Spinal cord (tissue), 10 donors: Measurements from ENCODE around the gene PRPSAP1. TPM values are rescaled to one million over a fixed set of nuclear protein-coding genes. Genes with fewer than 3 reads are reported as not detected.
A peak's percentile ranks its signal among the peaks of the same experiment; 100 is the strongest.

Experiments used
- DNase-seq, 6 donors: peaks; one replicate each; pipeline versions ENCODE4 v3.0.0 to v3.0.0-alpha.2; 2013 to 2015; ENCODE audit warnings: low spot score in 6 of 6, low read depth in 4 of 6
- H3K27ac ChIP-seq: one replicate; pipeline ENCODE4 v1.5.1; 2013; ENCODE audit warnings: low read depth, low read length, control low read depth
- H3K27me3 ChIP-seq: one replicate; pipeline ENCODE4 v1.6.1; 2013; ENCODE audit warnings: low read length; ENCODE audit not compliant: control insufficient read depth, insufficient read depth
- H3K36me3 ChIP-seq: one replicate; pipeline ENCODE4 v1.6.1; 2013; ENCODE audit warnings: low read length; ENCODE audit not compliant: control insufficient read depth, insufficient read depth
- H3K4me1 ChIP-seq: one replicate; pipeline ENCODE4 v1.6.1; 2013; ENCODE audit warnings: low read length; ENCODE audit not compliant: control insufficient read depth, insufficient read depth
- H3K4me3 ChIP-seq: one replicate; pipeline ENCODE4 v1.5.1; 2013; ENCODE audit warnings: low read depth, low read length, control low read depth
- H3K9me3 ChIP-seq: one replicate; pipeline ENCODE4 v1.6.1; 2013; ENCODE audit warnings: low read length; ENCODE audit not compliant: control insufficient read depth, insufficient read depth
- WGBS: methylation state at CpG from one replicate; pipeline ENCODE4 v1.1.5; 2013; ENCODE audit warnings: missing lambda C conversion rate; ENCODE audit not compliant: insufficient coverage; 5-methylcytosine and 5-hydroxymethylcytosine counted together
- polyA plus RNA-seq, 2 donors: library from polyadenylated mRNA; unstranded; fragments of 120-200 nt; gene quantifications; one replicate each; pipeline ENCODE4 v1.2.1, GENCODE V29; 2013; ENCODE audit not compliant: insufficient read length in 2 of 2
- small RNA-seq: library from RNA; depleted of rRNA; stranded (forward); fragments of <200 nt; gene quantifications from one replicate; pipeline ENCODE3, GENCODE V24; 2014; ENCODE audit warnings: low replicate concordance
- total RNA-seq, 2 donors: library from RNA; depleted of rRNA in 1 of 2; stranded (reverse); fragments of 120-200 nt in 1 of 2; fragments of >200 nt in 1 of 2; gene quantifications; one replicate each; pipeline versions ENCODE4 v1.2.3 to v1.2.4, GENCODE V29; 2013 to 2014
- donor health status: healthy.

PRPSAP1 gene
- total and polyA plus RNA-seq, 4 donors = 71.7 to 105 (median 86.6) TPM

- H3K27ac ChIP-seq = no peak overlapping the region
Measured at GRCh38 chr17:76262732-76263344, 90.9 kb downstream of the PRPSAP1 start.

GRCh38 chr17:76261421-76262215 is 92.1 kb downstream of the PRPSAP1 start:
- Histone ChIP-seq H3K27ac (peak overlapping the region; percentile 64), H3K4me1 (peaks cover 33% of the 10 kb centered on the region), H3K27me3 (no peaks in the 10 kb centered on the region), H3K9me3 (no peaks in the 10 kb centered on the region), H3K4me3 (no peak overlapping the region), H3K36me3 (no peaks in the 10 kb centered on the region)
- WGBS = 83% methylated on average over 10 of the region's 23 CpGs
- peak in 2 of 6 donors; percentile 47 to 61 for DNase-seq

More at GRCh38 chr17:76262732-76263344, 90.9 kb downstream of the PRPSAP1 start:
- no peak for DNase-seq
- Histone ChIP-seq H3K36me3 (peaks cover 2% of the 10 kb centered on the region), H3K4me3 (no peak overlapping the region), H3K27me3 (no peaks in the 10 kb centered on the region), H3K9me3 (no peaks in the 10 kb centered on the region), H3K4me1 (peaks cover 45% of the 10 kb centered on the region)
- 63% methylated on average over 9 of the region's 9 CpGs for WGBS

GRCh38 chr17:76260669-76261068 is 93.0 kb downstream of the PRPSAP1 start:
- WGBS = 58% methylated on average over 4 of the region's 5 CpGs
- Histone ChIP-seq H3K27me3 (no peaks in the 10 kb centered on the region), H3K36me3 (no peaks in the 10 kb centered on the region), H3K4me1 (peaks cover 27% of the 10 kb centered on the region), H3K27ac (no peak overlapping the region), H3K4me3 (no peak overlapping the region), H3K9me3 (no peaks in the 10 kb centered on the region)
- no peak for DNase-seq

GRCh38 chr17:76260220-76260619 is 93.5 kb downstream of the PRPSAP1 start:
- Histone ChIP-seq H3K4me3 (no peak overlapping the region), H3K27ac (no peak overlapping the region), H3K4me1 (peaks cover 27% of the 10 kb centered on the region), H3K36me3 (no peaks in the 10 kb centered on the region), H3K27me3 (no peaks in the 10 kb centered on the region), H3K9me3 (no peaks in the 10 kb centered on the region)
- no peak for DNase-seq
- 91% methylated on average over 7 of the region's 7 CpGs for WGBS

Small RNA genes lying within 50 kb of the gene (small RNA-seq; reads per million reads assigned to genes)
- gene RF00019 (not detected), gene RNU6-24P (not detected)

Other genes with a start within 250 kb of the PRPSAP1 start
- 10 to 100 TPM in 1 of 2 donors, 1 to 10 TPM in 1; 4.6 to 41.0 TPM for gene FOXJ1, start 212.7 kb downstream of the PRPSAP1 start, total RNA-seq
- 10 to 100 TPM; 21.3 to 30.7 TPM for gene FOXJ1, start 212.7 kb downstream of the PRPSAP1 start, polyA plus RNA-seq
- 10 to 100 TPM; 22.8 to 57.7 TPM for gene RNF157, start 113.4 kb downstream of the PRPSAP1 start, total RNA-seq
- gene RNF157, start 113.4 kb downstream of the PRPSAP1 start, polyA plus RNA-seq = 100 to 1,000 TPM; 194 to 196 TPM
- gene UBALD2, start 88.6 kb downstream of the PRPSAP1 start, total RNA-seq = 10 to 100 TPM in 1 of 2 donors, 1 to 10 TPM in 1; 4.1 to 21.8 TPM
- gene UBALD2, start 88.6 kb downstream of the PRPSAP1 start, polyA plus RNA-seq = 10 to 100 TPM; 43.8 to 46.9 TPM
- gene QRICH2, start 45.6 kb downstream of the PRPSAP1 start, total RNA-seq = 1 to 10 TPM; 3.7 to 7.5 TPM
- 10 to 100 TPM; 14.6 to 21.4 TPM for gene QRICH2, start 45.6 kb downstream of the PRPSAP1 start, polyA plus RNA-seq
- 10 to 100 TPM in 1 of 2 donors, 1 to 10 TPM in 1; 3.8 to 14.5 TPM for gene SPHK1, start 30.7 kb upstream of the PRPSAP1 start, total RNA-seq
- 1 to 10 TPM; 3.3 to 7.4 TPM for gene SPHK1, start 30.7 kb upstream of the PRPSAP1 start, polyA plus RNA-seq
- 10 to 100 TPM; 25.0 to 33.2 TPM for gene UBE2O, start 99.2 kb upstream of the PRPSAP1 start, total RNA-seq
- gene UBE2O, start 99.2 kb upstream of the PRPSAP1 start, polyA plus RNA-seq = 10 to 100 TPM; 38.4 to 47.4 TPM
- under 1 TPM; 0.20 to 0.28 TPM for gene AANAT, start 113.7 kb upstream of the PRPSAP1 start, total RNA-seq
- under 1 TPM; 0.60 to 0.83 TPM for gene AANAT, start 113.7 kb upstream of the PRPSAP1 start, polyA plus RNA-seq
- 1 to 10 TPM; 6.3 to 7.1 TPM for gene RHBDF2, start 147.5 kb upstream of the PRPSAP1 start, total RNA-seq
- 10 to 100 TPM; 10.6 to 10.9 TPM for gene RHBDF2, start 147.5 kb upstream of the PRPSAP1 start, polyA plus RNA-seq
- gene CYGB, start 183.8 kb upstream of the PRPSAP1 start, total RNA-seq = 10 to 100 TPM in 1 of 2 donors, 1 to 10 TPM in 1; 9.0 to 14.3 TPM
- 10 to 100 TPM; 34.1 to 34.4 TPM for gene CYGB, start 183.8 kb upstream of the PRPSAP1 start, polyA plus RNA-seq
- 1 to 10 TPM; 4.0 to 8.9 TPM for gene PRCD, start 186.1 kb upstream of the PRPSAP1 start, total RNA-seq
- gene PRCD, start 186.1 kb upstream of the PRPSAP1 start, polyA plus RNA-seq = 10 to 100 TPM in 1 of 2 donors, 1 to 10 TPM in 1; 9.8 to 11.8 TPM
- 10 to 100 TPM; 26.0 to 29.1 TPM for gene ST6GALNAC2, start 231.9 kb upstream of the PRPSAP1 start, total RNA-seq
- gene ST6GALNAC2, start 231.9 kb upstream of the PRPSAP1 start, polyA plus RNA-seq = 10 to 100 TPM in 1 of 2 donors, 1 to 10 TPM in 1; 8.0 to 20.4 TPM